Measurements from ENCODE around the gene SYT1. TPM values are rescaled to one million over a fixed set of nuclear protein-coding genes. Genes with fewer than 3 reads are reported as not detected.

The SYT1 gene
- total RNA-seq, 1 experiment from 2014 or later = 15.8 TPM

- H3K36me3 Mint-ChIP-seq (ENCODE audit: insufficient read depth in 1 of 3, low read depth in 3 of 3) = peaks cover 0 to 12% (median 0%) of the 10 kb centered on the region in 3 experiments; a peak in 4 of 7 replicates
- Histone ChIP-seq H3K4me1 (ENCODE audit: insufficient read depth, low read length) (no peaks in the 10 kb centered on the region), H4K91ac (ENCODE audit: insufficient read length, low read depth, low read length) (no peak overlapping the region), H3K4me2 (ENCODE audit: insufficient read depth, insufficient read length, low read length) (no peak overlapping the region), H4K5ac (ENCODE audit: insufficient read length, low read depth, low read length) (no peak overlapping the region), H3T11ph (ENCODE audit: low read length) (no peak overlapping the region), H3K79me2 (ENCODE audit: insufficient read depth, low read length) (no peaks in the 10 kb centered on the region), H3K9ac (ENCODE audit: extremely low read depth, insufficient read length, low read length) (no peak overlapping the region), H2BK15ac (ENCODE audit: low read depth, low read length) (no peak overlapping the region), H3K27me3 (ENCODE audit: insufficient read depth, low read length) (no peaks in the 10 kb centered on the region), H2AK5ac (ENCODE audit: insufficient read length, low read length) (no peak overlapping the region), H3K79me1 (ENCODE audit: insufficient read depth, low read depth, low read length, poor library complexity, severe bottlenecking) (no peaks in the 10 kb centered on the region), H3K9me3 (ENCODE audit: control insufficient read depth, low read depth, low read length) (no peaks in the 10 kb centered on the region), H2BK20ac (ENCODE audit: low read depth, low read length, poor library complexity, severe bottlenecking) (no peak overlapping the region), H2BK120ac (ENCODE audit: low read depth, low read length, poor library complexity, severe bottlenecking) (no peak overlapping the region), H3K23ac (ENCODE audit: insufficient read length, low read depth, low read length) (no peak overlapping the region), H2BK5ac (ENCODE audit: insufficient read length, low read length) (no peak overlapping the region), H3K23me2 (ENCODE audit: insufficient read length, low read depth, low read length, poor library complexity, severe bottlenecking) (no peaks in the 10 kb centered on the region), H3K4ac (ENCODE audit: low read depth, low read length) (no peak overlapping the region), H3K27ac (ENCODE audit: insufficient read length, low read depth, low read length) (no peak overlapping the region), H4K20me1 (ENCODE audit: control insufficient read depth, insufficient read depth, insufficient read length) (no peaks in the 10 kb centered on the region), H3K18ac (ENCODE audit: insufficient read length, low read depth, low read length) (no peak overlapping the region), H3K56ac (ENCODE audit: insufficient read length, low read depth, low read length) (no peak overlapping the region), H2BK12ac (ENCODE audit: insufficient read length, low read depth, low read length) (no peak overlapping the region), H4K8ac (replicated peaks; ENCODE audit: insufficient read length, low read depth, low read length) (no peak overlapping the region), H2AFZ (ENCODE audit: low read length) (no peak overlapping the region), H3K14ac (ENCODE audit: insufficient read depth, low read length) (no peak overlapping the region)
- no peak for DNase-seq
- no peaks in the 10 kb centered on the region for H3K4me1 Mint-ChIP-seq
- no peaks in the 10 kb centered on the region for H3K9me3 Mint-ChIP-seq
- H3K27ac Mint-ChIP-seq = no peak overlapping the region
- no peak for TF ChIP-seq CTCF (conservative IDR thresholded peaks at IDR 0.05)
- no peaks in the 10 kb centered on the region for H3K27me3 Mint-ChIP-seq (ENCODE audit: low read depth)
- WGBS (ENCODE audit: extremely low coverage, insufficient read length, low lambda C conversion rate) = no CpG with 5 or more reads among the region's 3 CpGs
- no peak overlapping the region for H3K4me3 Mint-ChIP-seq
Measured at GRCh38 chr12:78958941-78959340, 94.4 kb downstream of the SYT1 start.

Data from H9 (cell line).